K562 (cell line): Measurements from ENCODE around the gene DNAJC1. TPM values are rescaled to one million over a fixed set of nuclear protein-coding genes. Genes with fewer than 3 reads are reported as not detected.

Experiments used
- ARID3B ChIP-seq: fragments of 250-450 bp; sonication (Bioruptor Pico); IDR thresholded peaks from 2 replicates; pipeline ENCODE4 v1.4.0; 2020; ENCODE audit warnings: borderline replicate concordance
- CREB5 ChIP-seq: fragments of 250-450 bp; sonication (Bioruptor Pico); IDR thresholded peaks from 2 replicates; pipeline ENCODE4 v1.5.0; 2020; ENCODE audit warnings: mild to moderate bottlenecking
- ETV6 ChIP-seq, 3 experiments: fragments of 150-350 bp in 1 of 3; sonication (generic) in 1 of 3; formaldehyde crosslinking in 1 of 3; IDR thresholded peaks; 2 replicates each; pipeline versions ENCODE4 v1.6.1 to v1.8.0; 2014 to 2022; ENCODE audit warnings: borderline replicate concordance in 2 of 3, low read depth in 2 of 3, antibody characterized with exemption in 1 of 3, low read length in 1 of 3, mild to moderate bottlenecking in 1 of 3, missing genetic modification reagents in 1 of 3
- FOXJ2 ChIP-seq: fragments of 200-800 bp; sonication (Bioruptor generic); IDR thresholded peaks from 2 replicates; pipeline ENCODE4 v1.6.1; 2016; ENCODE audit warnings: missing genetic modification characterization, missing compliant biosample characterization
- HDAC6 ChIP-seq: IDR thresholded peaks from 2 replicates; pipeline ENCODE4 v1.6.1; 2012; ENCODE audit warnings: low read depth, mild to moderate bottlenecking, control low read depth, inconsistent platforms, low read length, moderate library complexity
- KDM1A ChIP-seq, 2 experiments: fragments of 450-650 bp; IDR thresholded peaks; 2 replicates each; pipeline ENCODE4 v1.6.1; 2016; ENCODE audit warnings: mild to moderate bottlenecking in 2 of 2
- MAFF ChIP-seq: IDR thresholded peaks from 2 replicates; pipeline ENCODE4 v1.6.1; 2012; ENCODE audit warnings: low read length, improper control_type of control experiment
- MEF2A ChIP-seq: IDR thresholded peaks from 2 replicates; pipeline ENCODE4 v1.6.1; 2011; ENCODE audit warnings: low read depth, mild to moderate bottlenecking, low read length, moderate library complexity; ENCODE audit not compliant: control insufficient read depth
- NBN ChIP-seq: fragments of 450-650 bp; IDR thresholded peaks from 2 replicates; pipeline ENCODE4 v1.6.1; 2016; ENCODE audit warnings: low read depth, mild to moderate bottlenecking
- NCOR1 ChIP-seq: fragments of 450-650 bp; IDR thresholded peaks from 2 replicates; pipeline ENCODE4 v1.6.1; 2016; ENCODE audit warnings: mild to moderate bottlenecking, moderate library complexity
- NFE2 ChIP-seq: IDR thresholded peaks from 2 replicates; pipeline ENCODE4 v1.6.1; 2014; ENCODE audit warnings: antibody characterized with exemption, low read depth
- PCBP1 ChIP-seq: fragments of 200-400 bp; formaldehyde crosslinking; IDR thresholded peaks from 2 replicates; pipeline ENCODE4 v1.6.1; 2018; ENCODE audit warnings: mild to moderate bottlenecking, low read depth, low read length; ENCODE audit not compliant: poor library complexity, severe bottlenecking
- RNF219 ChIP-seq: fragments of 250-450 bp; sonication (Bioruptor Pico); IDR thresholded peaks from 2 replicates; pipeline ENCODE4 v1.5.0; 2022; ENCODE audit warnings: mild to moderate bottlenecking
- RUNX1 ChIP-seq: sonication (generic); IDR thresholded peaks from 2 replicates; pipeline ENCODE4 v1.6.1; 2016; ENCODE audit warnings: antibody characterized with exemption, low read depth
- SMARCC2 ChIP-seq: fragments of 450-650 bp; IDR thresholded peaks from 2 replicates; pipeline ENCODE4 v1.6.1; 2017; ENCODE audit warnings: antibody characterized with exemption, moderate library complexity, mild to moderate bottlenecking, low read depth
- ZBTB9 ChIP-seq: fragments of 450-650 bp; formaldehyde crosslinking; IDR thresholded peaks from 2 replicates; pipeline ENCODE4 v1.4.0; 2020; ENCODE audit warnings: mild to moderate bottlenecking, moderate library complexity
- ZEB2 ChIP-seq: fragments of 450-650 bp; IDR thresholded peaks from 2 replicates; pipeline ENCODE4 v1.6.1; 2016
- ZNF280B ChIP-seq: fragments of 250-450 bp; sonication (Bioruptor Pico); IDR thresholded peaks from 2 replicates; pipeline ENCODE4 v1.5.1; 2021; ENCODE audit warnings: mild to moderate bottlenecking
- ZNF57 ChIP-seq: fragments of 450-650 bp; formaldehyde crosslinking; IDR thresholded peaks from 2 replicates; pipeline ENCODE4 v1.4.0; 2020; ENCODE audit warnings: mild to moderate bottlenecking, moderate library complexity
- polyA plus RNA-seq, 8 experiments: library from polyadenylated mRNA; depleted of rRNA in 4 of 8; stranded (reverse) in 5 of 8; unstranded in 3 of 8; fragments of >200 nt; fragmentation: Nextera tagmentation in 2 of 8; fragmentation: Illumina TruSeq in 1 of 8; extraction: Ambion mirVana in 2 of 8; extraction: Trizol in 1 of 8; gene quantifications; 2 replicates each; pipeline versions ENCODE4 v1.2.1 to v1.2.3, GENCODE V29; 2011 to 2014; ENCODE audit warnings: inconsistent platforms in 1 of 8, missing spikeins in 1 of 8
- total RNA-seq, 7 experiments: library from RNA; depleted of rRNA in 6 of 7; stranded (reverse); fragments of >200 nt in 6 of 7; fragmentation: Illumina TruSeq in 2 of 7; extraction: Trizol in 2 of 7; gene quantifications; 2 replicates each; pipeline versions ENCODE4 v1.2.1 to v1.2.3, GENCODE V29; 2011 to 2021; ENCODE audit warnings: low replicate concordance in 1 of 7

The DNAJC1 gene
- total and polyA plus RNA-seq, 9 of the 15 experiments (the other 6 are each of a cell fraction or from before 2014, with no cell fraction given) = 5.4 to 77.6 (median 40.3) TPM

- TF ChIP-seq RNF219 (CRISPR knock-in tag) (no peak), RUNX1 (no peak), NBN (no peak), ZNF57 (no peak), KDM1A (IDR thresholded peaks at IDR 0.05) (peak; percentile 40 to 60; a peak in 3 of 4 replicates), ZNF280B (CRISPR knock-in tag) (no peak), MEF2A (no peak), NFE2 (peak; percentile 39), CREB5 (no peak), ZEB2 (peak; percentile 87), ZBTB9 (CRISPR knock-in tag) (no peak), MAFF (no peak), HDAC6 (no peak), ETV6 (IDR thresholded peaks at IDR 0.05; ENCODE audit: borderline replicate concordance in 1 of 2, low read depth in 2 of 2, low read length in 1 of 2) (no peak), ETV6 (CRISPR knock-in tag; IDR thresholded peaks at IDR 0.05; ENCODE audit: borderline replicate concordance) (no peak), NCOR1 (0 out of 2 replicates have a peak, but pooled peaks have one; percentile 39), PCBP1 (no peak), ARID3B (CRISPR knock-in tag) (no peak), SMARCC2 (peak; percentile 71; the same call in 1 of the 2 replicates), FOXJ2 (tag) (no peak)
Observed at GRCh38 chr10:21751341-21752310, 251.9 kb downstream of the DNAJC1 start (continued).
